RWPE1 (cell line): ENCODE measurements around the gene NCBP1.
"Not testable (repeated sequence)": the region's sequence is repeated elsewhere in the genome, so short reads cannot be mapped to it uniquely, and the experiment has no call there.

ENCODE experiments used
- CTCF ChIA-PET: fragments of 350-600 bp; sonication (Branson Sonifier 250); formaldehyde crosslinking; extraction: SDS; loops from one replicate; lab custom pipeline; 2021; lab: Yijun Ruan, JAX
- POLR2A ChIA-PET: fragments of 400-600 bp; formaldehyde crosslinking; extraction: SDS; loops from one replicate; lab custom pipeline; 2020; ENCODE audit warnings: antibody characterized with exemption; ENCODE audit not compliant: low non-redundant PET; lab: Yijun Ruan, JAX
- DNase-seq: peaks from one replicate; pipeline ENCODE4 v3.0.0; 2012; ENCODE audit warnings: low spot score
- H3K27ac ChIP-seq: fragments of 450-650 bp; 2 replicates; pipeline ENCODE4 v1.5.1; 2017
- CTCF ChIP-seq: fragments of 450-650 bp; conservative IDR thresholded peaks from 2 replicates; pipeline ENCODE4 v1.5.1; 2017; ENCODE audit warnings: low read depth, mild to moderate bottlenecking

Gene NCBP1

GRCh38 chr9:97601228-97601898 is 32.3 kb upstream of the NCBP1 start:
- ChIA-PET POLR2A (no interaction called here), CTCF (interaction anchor here (0.6 to 0.7 kb wide), 3 partner anchors 14 to 121 kb away, joined by 3 read pairs; no protein-coding TSS in a partner anchor)
- H3K27ac ChIP-seq: no peak overlapping the region
- no peak for DNase-seq
- TF ChIP-seq CTCF: no peak

GRCh38 chr9:97602430-97602829 is 31.2 kb upstream of the NCBP1 start:
- ChIA-PET CTCF (interaction anchor here (1.4 kb wide), 1 partner anchor 13 kb away, joined by 5 read pairs; no protein-coding TSS in a partner anchor), POLR2A (no interaction called here)
- no peak for TF ChIP-seq CTCF
- no peak overlapping the region for H3K27ac ChIP-seq
- no peak for DNase-seq

- H3K27ac ChIP-seq: no peak overlapping the region
- ChIA-PET CTCF (no interaction called here), POLR2A (no interaction called here)
- DNase-seq: no peak
- TF ChIP-seq CTCF: no peak
Measured at GRCh38 chr9:97604901-97605645, 28.5 kb upstream of the NCBP1 start.

GRCh38 chr9:97615439-97616072 is 18.1 kb upstream of the NCBP1 start:
- DNase-seq: peak; percentile 78
- peak; percentile 96 for TF ChIP-seq CTCF

GRCh38 chr9:97617939-97618416 is 15.6 kb upstream of the NCBP1 start:
- POLR2A ChIA-PET: no interaction called here
- TF ChIP-seq CTCF: no peak
- DNase-seq: no peak
- CTCF ChIA-PET: interaction anchor here (1.0 kb wide), 1 partner anchor 148 kb away, joined by 4 read pairs; no protein-coding TSS in a partner anchor
- no peak overlapping the region for H3K27ac ChIP-seq

More at GRCh38 chr9:97615439-97616072, 18.1 kb upstream of the NCBP1 start:
- ChIA-PET POLR2A (no interaction called here), CTCF (interaction anchor here (0.6 to 5.3 kb wide), 28 partner anchors 10 to 759 kb away, joined by 3 to 74 read pairs (median 4); partner anchors contain the start of genes NCBP1, TDRD7, TMOD1 and TSTD2)
- no peak overlapping the region for H3K27ac ChIP-seq

- H3K27ac ChIP-seq, POLR2A ChIA-PET, DNase-seq: not testable (repeated sequence)
- CTCF ChIA-PET: interaction anchor here (0.6 to 0.7 kb wide), 3 partner anchors 8 to 144 kb away, joined by 3 read pairs; no protein-coding TSS in a partner anchor
Measured at GRCh38 chr9:97620063-97620462, 13.6 kb upstream of the NCBP1 start.

GRCh38 chr9:97622483-97622882 is 11.1 kb upstream of the NCBP1 start:
- not testable (repeated sequence) for H3K27ac ChIP-seq, DNase-seq
- ChIA-PET POLR2A (interaction anchor here (2.0 kb wide), 1 partner anchor 10 kb away, joined by 7 read pairs; the partner anchor contains the start of genes NCBP1 and TSTD2), CTCF (interaction anchor here (1.6 kb wide), 1 partner anchor 12 kb away, joined by 5 read pairs; no protein-coding TSS in a partner anchor)
